Mesendoderm (in vitro differentiated cells): ENCODE measurements around the gene SULF2.

Experiments used
- DNase-seq: peaks from one replicate; pipeline ENCODE4 v3.0.0; 2013
- H2AK5ac ChIP-seq: 2 replicates; pipeline ENCODE4 v1.6.1; 2013; ENCODE audit warnings: low read length, inconsistent platforms
- H2BK120ac ChIP-seq: 2 replicates; pipeline ENCODE4 v1.6.1; 2013; ENCODE audit warnings: low read depth, mild to moderate bottlenecking, low read length, moderate library complexity, mixed read lengths
- H2BK15ac ChIP-seq: replicated peaks from 2 replicates; pipeline ENCODE4 v1.6.1; 2013; ENCODE audit warnings: low read depth, mild to moderate bottlenecking, moderate library complexity
- H2BK5ac ChIP-seq: 2 replicates; pipeline ENCODE4 v1.6.1; 2013; ENCODE audit warnings: low read length, inconsistent platforms
- H3K18ac ChIP-seq: 2 replicates; pipeline ENCODE4 v1.6.1; 2013; ENCODE audit warnings: mild to moderate bottlenecking, low read length, mixed read lengths
- H3K23ac ChIP-seq: one replicate; pipeline ENCODE4 v1.6.1; 2013; ENCODE audit warnings: low read length
- H3K27ac ChIP-seq: 2 replicates; pipeline ENCODE4 v1.5.1; 2013; ENCODE audit warnings: low read depth, mild to moderate bottlenecking, inconsistent platforms, low read length, moderate library complexity
- H3K27me3 ChIP-seq: 2 replicates; pipeline ENCODE4 v1.6.1; 2013; ENCODE audit warnings: low read length, control low read depth, mild to moderate bottlenecking, inconsistent platforms; ENCODE audit not compliant: insufficient read depth, poor library complexity
- H3K36me3 ChIP-seq: 2 replicates; pipeline ENCODE4 v1.6.1; 2013; ENCODE audit warnings: low read length, inconsistent platforms; ENCODE audit not compliant: control insufficient read depth, insufficient read depth
- H3K4ac ChIP-seq: one replicate; pipeline ENCODE4 v1.6.1; 2013; ENCODE audit warnings: low read depth, mild to moderate bottlenecking, low read length, moderate library complexity
- H3K4me1 ChIP-seq: 2 replicates; pipeline ENCODE4 v1.6.1; 2013; ENCODE audit warnings: low read depth, low read length, inconsistent platforms; ENCODE audit not compliant: control insufficient read depth
- H3K4me2 ChIP-seq: 2 replicates; pipeline ENCODE4 v1.6.1; 2013; ENCODE audit warnings: low read length
- H3K4me3 ChIP-seq: 2 replicates; pipeline ENCODE4 v1.5.1; 2013; ENCODE audit warnings: mild to moderate bottlenecking, low read length
- H3K56ac ChIP-seq: one replicate; pipeline ENCODE4 v1.6.1; 2013; ENCODE audit warnings: low read length
- H3K79me1 ChIP-seq: 2 replicates; pipeline ENCODE4 v1.6.1; 2013; ENCODE audit warnings: low read length, inconsistent platforms
- H3K79me2 ChIP-seq: 2 replicates; pipeline ENCODE4 v1.6.1; 2013; ENCODE audit warnings: mild to moderate bottlenecking, low read length; ENCODE audit not compliant: control insufficient read depth, insufficient read depth
- H3K9ac ChIP-seq: 2 replicates; pipeline ENCODE4 v1.6.1; 2013; ENCODE audit warnings: low read length, inconsistent platforms
- H4K5ac ChIP-seq: one replicate; pipeline ENCODE4 v1.6.1; 2013; ENCODE audit warnings: low read length
- H4K8ac ChIP-seq: one replicate; pipeline ENCODE4 v1.6.1; 2013; ENCODE audit warnings: low read depth, mild to moderate bottlenecking, control low read depth, low read length, moderate library complexity
- WGBS: extraction: QIAGEN DNeasy Blood & Tissue Kit; methylation state at CpG from one replicate; pipeline ENCODE4 v1.1.7; 2013; ENCODE audit warnings: low lambda C conversion rate, missing lambda C conversion rate; ENCODE audit not compliant: insufficient coverage; ENCODE audit errors: extremely low coverage; 5-methylcytosine and 5-hydroxymethylcytosine counted together

SULF2 gene

GRCh38 chr20:47740121-47740861 is 45.0 kb downstream of the SULF2 start:
- no peak for DNase-seq
- Histone ChIP-seq H4K5ac (no peak overlapping the region), H3K27me3 (no peaks in the 10 kb centered on the region), H3K36me3 (no peaks in the 10 kb centered on the region), H3K79me1 (no peaks in the 10 kb centered on the region), H4K8ac (no peak overlapping the region), H3K27ac (no peak overlapping the region), H3K56ac (no peak overlapping the region), H3K79me2 (no peaks in the 10 kb centered on the region), H2AK5ac (no peak overlapping the region), H3K18ac (no peak overlapping the region), H2BK5ac (no peak overlapping the region), H3K4me3 (no peak overlapping the region), H3K4me2 (no peak overlapping the region), H2BK15ac (no peak overlapping the region), H3K23ac (no peak overlapping the region), H2BK120ac (no peak overlapping the region), H3K4me1 (no peaks in the 10 kb centered on the region), H3K4ac (no peak overlapping the region), H3K9ac (no peak overlapping the region)
- no CpG with 5 or more reads among the region's 10 CpGs for WGBS

DNA sequence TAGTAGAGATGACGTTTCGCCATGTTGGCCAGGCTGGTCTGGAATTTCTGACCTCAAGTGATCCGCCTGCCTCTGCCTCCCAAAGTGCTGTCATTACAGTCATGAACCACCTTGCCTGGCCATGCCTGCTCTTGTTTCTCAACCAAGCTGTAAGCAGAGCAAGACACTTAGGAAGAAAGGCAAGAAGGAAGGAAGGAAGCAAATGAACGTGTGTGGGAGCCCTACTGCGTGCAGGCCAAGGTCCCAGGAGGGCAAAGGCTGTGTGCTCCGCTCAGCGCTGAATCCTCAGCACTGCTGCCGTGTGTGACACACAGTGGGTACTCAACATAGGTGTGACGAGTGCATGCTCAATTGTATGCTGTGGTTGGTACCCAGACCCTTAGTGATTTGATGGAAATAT is 47.4 kb downstream of the SULF2 start:
- no peak overlapping the region for H3K9ac ChIP-seq
- H3K4me1 ChIP-seq, result no peaks in the 10 kb centered on the region
- H4K5ac ChIP-seq, result no peak overlapping the region
- no peak overlapping the region for H3K23ac ChIP-seq
- H4K8ac ChIP-seq, result no peak overlapping the region
- no peak overlapping the region for H3K18ac ChIP-seq
- H3K36me3 ChIP-seq, result no peaks in the 10 kb centered on the region
- H2BK120ac ChIP-seq, result no peak overlapping the region
- H2BK5ac ChIP-seq, result no peak overlapping the region
- H3K27me3 ChIP-seq, result no peaks in the 10 kb centered on the region
- H3K56ac ChIP-seq, result no peak overlapping the region
- H3K27ac ChIP-seq, result no peak overlapping the region
- no CpG with 5 or more reads among the region's 9 CpGs for WGBS
- no peak for DNase-seq
- no peak overlapping the region for H3K4me2 ChIP-seq
- H2BK15ac ChIP-seq, result no peak overlapping the region
- H3K79me2 ChIP-seq, result no peaks in the 10 kb centered on the region
- no peak overlapping the region for H2AK5ac ChIP-seq
- H3K4me3 ChIP-seq, result no peak overlapping the region
- H3K4ac ChIP-seq, result no peak overlapping the region
- H3K79me1 ChIP-seq, result no peaks in the 10 kb centered on the region

- H4K8ac ChIP-seq, result no peak overlapping the region
- H3K4ac ChIP-seq, result no peak overlapping the region
- no peak overlapping the region for H4K5ac ChIP-seq
- H3K4me1 ChIP-seq, result no peaks in the 10 kb centered on the region
- no peak overlapping the region for H3K27ac ChIP-seq
- H3K79me2 ChIP-seq, result no peaks in the 10 kb centered on the region
- H3K36me3 ChIP-seq, result no peaks in the 10 kb centered on the region
- no peak overlapping the region for H3K9ac ChIP-seq
- H3K23ac ChIP-seq, result no peak overlapping the region
- no peaks in the 10 kb centered on the region for H3K27me3 ChIP-seq
- no peak overlapping the region for H2BK15ac ChIP-seq
- H2BK120ac ChIP-seq, result no peak overlapping the region
- H3K4me3 ChIP-seq, result no peak overlapping the region
- H3K4me2 ChIP-seq, result no peak overlapping the region
- no peak overlapping the region for H2BK5ac ChIP-seq
- H3K18ac ChIP-seq, result no peak overlapping the region
- no peak for DNase-seq
- H3K56ac ChIP-seq, result no peak overlapping the region
- WGBS, result no CpG with 5 or more reads among the region's 26 CpGs
- no peaks in the 10 kb centered on the region for H3K79me1 ChIP-seq
- no peak overlapping the region for H2AK5ac ChIP-seq
Measured at GRCh38 chr20:47736570-47737152, 48.6 kb downstream of the SULF2 start.

DNA sequence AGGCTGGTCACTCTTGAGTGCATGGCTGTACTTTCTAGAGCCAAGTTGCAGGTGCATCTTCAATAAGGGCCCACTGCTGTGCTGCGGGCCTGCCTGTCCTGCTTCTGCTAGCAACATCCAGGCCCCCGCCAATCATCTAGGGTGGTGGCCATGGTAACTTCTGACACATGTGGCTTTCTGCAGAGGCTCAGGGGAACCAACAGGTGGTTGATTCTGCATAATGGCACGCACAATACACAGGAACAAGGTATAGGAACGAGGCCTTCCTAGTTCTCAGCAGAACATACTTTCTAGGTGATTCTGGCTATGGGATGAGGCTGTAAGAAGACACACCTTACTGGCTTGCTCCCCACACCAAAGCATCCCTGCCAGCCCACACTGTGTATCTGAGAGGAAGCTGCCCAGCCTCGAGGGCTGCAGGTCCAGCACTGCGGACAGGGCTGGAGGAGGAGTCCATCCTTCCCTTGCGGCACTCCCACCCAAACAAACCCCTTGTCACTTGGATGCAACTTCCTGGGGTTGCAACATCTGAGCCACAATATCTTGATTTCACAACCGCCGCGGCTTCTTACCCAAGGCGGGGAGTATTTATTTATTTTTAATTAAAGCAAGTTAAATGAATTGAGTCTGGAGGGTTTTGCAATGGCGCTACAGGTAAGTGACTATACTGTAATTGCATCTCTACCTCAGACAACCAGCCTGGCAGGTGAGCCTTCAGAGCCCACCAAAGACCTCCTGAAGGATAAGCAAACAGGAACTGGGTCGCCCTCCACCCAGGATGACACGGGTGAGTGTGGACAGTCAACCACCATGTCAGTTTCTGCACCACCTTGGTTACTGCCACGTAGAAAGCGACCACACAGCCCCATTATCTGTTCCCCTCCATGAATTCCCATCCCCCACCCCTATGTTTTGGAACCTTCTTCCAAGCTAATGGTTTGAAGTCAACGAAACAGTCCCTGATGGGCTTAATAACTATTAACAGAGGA is 49.6 kb downstream of the SULF2 start:
- H3K27me3 ChIP-seq, result no peaks in the 10 kb centered on the region
- no peaks in the 10 kb centered on the region for H3K79me2 ChIP-seq
- no peaks in the 10 kb centered on the region for H3K79me1 ChIP-seq
- WGBS, result no CpG with 5 or more reads among the region's 17 CpGs
- no peak overlapping the region for H3K4me2 ChIP-seq
- H3K36me3 ChIP-seq, result no peaks in the 10 kb centered on the region
- no peak for DNase-seq
- no peak overlapping the region for H4K8ac ChIP-seq
- no peak overlapping the region for H3K4me3 ChIP-seq
- no peak overlapping the region for H3K4ac ChIP-seq
- H2AK5ac ChIP-seq, result no peak overlapping the region
- H2BK120ac ChIP-seq, result no peak overlapping the region
- H3K27ac ChIP-seq, result no peak overlapping the region
- H2BK15ac ChIP-seq, result no peak overlapping the region
- no peak overlapping the region for H3K18ac ChIP-seq
- no peak overlapping the region for H3K9ac ChIP-seq
- no peak overlapping the region for H4K5ac ChIP-seq
- no peak overlapping the region for H2BK5ac ChIP-seq
- no peaks in the 10 kb centered on the region for H3K4me1 ChIP-seq
- no peak overlapping the region for H3K23ac ChIP-seq
- no peak overlapping the region for H3K56ac ChIP-seq

DNA sequence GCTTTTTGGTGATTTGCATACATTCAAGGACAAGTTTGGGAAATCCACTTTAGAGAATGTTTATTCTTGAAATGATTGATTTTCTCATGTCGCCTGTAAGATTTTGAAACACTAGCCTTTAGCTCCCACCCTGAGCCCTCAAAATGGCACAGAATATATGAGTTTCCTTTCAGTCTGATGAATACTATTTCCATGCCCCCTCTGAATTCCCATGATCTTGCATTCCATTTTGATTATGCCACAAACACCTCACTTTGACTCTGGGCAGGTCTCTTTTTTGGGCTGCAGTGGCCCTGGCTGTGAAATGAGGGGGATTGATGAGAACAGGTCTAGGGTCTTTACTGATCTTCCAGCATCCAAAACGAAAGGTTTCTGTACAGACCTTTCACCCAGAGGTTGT is 50.4 kb downstream of the SULF2 start:
- H3K23ac ChIP-seq, result no peak overlapping the region
- H3K36me3 ChIP-seq, result no peaks in the 10 kb centered on the region
- no peaks in the 10 kb centered on the region for H3K27me3 ChIP-seq
- no peak overlapping the region for H3K4me3 ChIP-seq
- H2BK15ac ChIP-seq, result no peak overlapping the region
- H2BK120ac ChIP-seq, result no peak overlapping the region
- H3K56ac ChIP-seq, result no peak overlapping the region
- WGBS, result no CpG with 5 or more reads among the region's 2 CpGs
- no peaks in the 10 kb centered on the region for H3K79me1 ChIP-seq
- H2BK5ac ChIP-seq, result no peak overlapping the region
- H4K8ac ChIP-seq, result no peak overlapping the region
- H3K4ac ChIP-seq, result no peak overlapping the region
- no peak overlapping the region for H3K4me2 ChIP-seq
- H3K79me2 ChIP-seq, result no peaks in the 10 kb centered on the region
- DNase-seq, result no peak
- no peak overlapping the region for H3K27ac ChIP-seq
- no peak overlapping the region for H3K18ac ChIP-seq
- H4K5ac ChIP-seq, result no peak overlapping the region
- no peak overlapping the region for H2AK5ac ChIP-seq
- H3K9ac ChIP-seq, result no peak overlapping the region
- no peaks in the 10 kb centered on the region for H3K4me1 ChIP-seq
